ENCODE data around the gene ALG14. TPM values are rescaled to one million over a fixed set of nuclear protein-coding genes. Genes with fewer than 3 reads are reported as not detected.

The ALG14 gene
- total and polyA plus RNA-seq, 2 of the 4 experiments (the other 2 are of a cell fraction): 1.7 to 2.0 TPM

DNA sequence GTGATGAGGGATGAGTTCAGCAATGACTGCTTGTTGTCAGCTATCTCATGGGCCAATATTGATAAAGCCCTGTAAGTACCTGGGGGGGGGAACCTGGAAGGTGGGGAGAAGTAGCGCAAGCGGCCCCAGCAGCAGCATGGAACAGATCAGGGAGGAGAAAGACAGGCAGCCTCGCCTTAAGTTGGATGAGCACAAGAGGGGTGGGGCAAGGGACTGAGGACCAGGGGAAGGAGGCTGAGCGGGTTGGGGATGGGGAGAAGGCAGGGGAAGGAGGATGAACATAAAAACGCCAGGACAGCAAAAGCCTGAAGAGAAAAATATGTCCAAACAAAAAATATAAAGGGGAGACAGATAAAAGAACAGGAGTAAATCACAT, 70.6 kb downstream of the ALG14 start (continued):
- TF ChIP-seq SMC3 (IDR thresholded peaks at IDR 0.05; ENCODE audit: low read depth, low read length): no peak
- TF ChIP-seq NFE2L2 (IDR thresholded peaks at IDR 0.05; ENCODE audit: low read depth, low read length): no peak
- no peak for TF ChIP-seq MXI1 (IDR thresholded peaks at IDR 0.05; ENCODE audit: borderline replicate concordance, low read depth, low read length)
- no peak for TF ChIP-seq POLR2A (IDR thresholded peaks at IDR 0.05; ENCODE audit: low read depth, low read length)
- TF ChIP-seq CEBPB (IDR thresholded peaks at IDR 0.05; ENCODE audit: low read depth, low read length): no peak

DNA sequence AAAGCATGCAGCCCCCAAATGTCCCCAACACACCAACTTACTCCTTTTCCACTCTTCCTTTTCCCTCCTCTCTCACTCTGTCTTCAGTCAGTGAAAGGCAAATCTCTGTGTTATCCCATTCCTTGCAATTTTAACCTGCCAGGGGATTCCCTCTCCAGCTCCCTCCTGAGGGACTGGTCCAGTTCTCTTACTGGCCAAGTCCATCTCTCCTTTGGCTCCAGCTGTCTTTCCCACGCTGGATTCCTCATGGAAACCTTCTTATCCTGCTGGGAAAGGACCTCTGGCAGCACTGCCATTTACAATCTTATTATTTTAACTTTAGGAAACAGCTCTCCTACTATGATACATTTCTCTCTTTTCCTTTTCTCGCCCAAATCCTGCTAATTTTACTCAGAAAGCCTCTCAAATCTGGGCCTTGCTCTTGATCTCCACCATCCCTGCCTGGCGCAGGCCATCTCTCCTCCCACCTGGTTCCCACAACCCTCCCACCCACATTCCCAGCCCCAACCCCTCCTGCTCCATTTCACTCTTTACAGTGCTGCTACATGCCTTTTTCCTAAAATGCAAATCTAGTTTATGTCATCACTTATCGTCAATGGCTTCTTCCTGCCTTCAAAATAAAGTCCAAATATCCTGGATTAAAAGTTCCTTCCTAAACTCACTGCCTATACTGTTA, 73.2 kb downstream of the ALG14 start:
- H3K56ac ChIP-seq (ENCODE audit: extremely low read depth, insufficient read depth, low read length): no peak overlapping the region
- BruUV-seq (replicated peaks): no TSS peak
- no peak overlapping the region for H2AK9ac ChIP-seq (replicated peaks; ENCODE audit: low read depth, low read length, poor library complexity)
- no peaks in the 10 kb centered on the region for H3K27me3 ChIP-seq (ENCODE audit: control insufficient read depth, insufficient read depth, low read length)
- no peak for TF ChIP-seq FOS (IDR thresholded peaks at IDR 0.05; ENCODE audit: low read depth, low read length)
- no peak for TF ChIP-seq POLR2A (IDR thresholded peaks at IDR 0.05; ENCODE audit: low read depth, low read length)
- TF ChIP-seq, protein P1, sequence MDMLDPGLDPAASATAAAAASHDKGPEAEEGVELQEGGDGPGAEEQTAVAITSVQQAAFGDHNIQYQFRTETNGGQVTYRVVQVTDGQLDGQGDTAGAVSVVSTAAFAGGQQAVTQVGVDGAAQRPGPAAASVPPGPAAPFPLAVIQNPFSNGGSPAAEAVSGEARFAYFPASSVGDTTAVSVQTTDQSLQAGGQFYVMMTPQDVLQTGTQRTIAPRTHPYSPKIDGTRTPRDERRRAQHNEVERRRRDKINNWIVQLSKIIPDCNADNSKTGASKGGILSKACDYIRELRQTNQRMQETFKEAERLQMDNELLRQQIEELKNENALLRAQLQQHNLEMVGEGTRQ (IDR thresholded peaks at IDR 0.05; ENCODE audit: low read depth, low read length): no peak
- no peak for TF ChIP-seq MAZ (IDR thresholded peaks at IDR 0.05; ENCODE audit: borderline replicate concordance, low read depth, low read length)
- TF ChIP-seq CEBPB (IDR thresholded peaks at IDR 0.05; ENCODE audit: low read depth, low read length): no peak
- no peak for TF ChIP-seq RFX5 (IDR thresholded peaks at IDR 0.05; ENCODE audit: low read depth, low read length)
- TF ChIP-seq RCOR1 (IDR thresholded peaks at IDR 0.05; ENCODE audit: insufficient replicate concordance, low read length): no peak
- TF ChIP-seq, protein P2, sequence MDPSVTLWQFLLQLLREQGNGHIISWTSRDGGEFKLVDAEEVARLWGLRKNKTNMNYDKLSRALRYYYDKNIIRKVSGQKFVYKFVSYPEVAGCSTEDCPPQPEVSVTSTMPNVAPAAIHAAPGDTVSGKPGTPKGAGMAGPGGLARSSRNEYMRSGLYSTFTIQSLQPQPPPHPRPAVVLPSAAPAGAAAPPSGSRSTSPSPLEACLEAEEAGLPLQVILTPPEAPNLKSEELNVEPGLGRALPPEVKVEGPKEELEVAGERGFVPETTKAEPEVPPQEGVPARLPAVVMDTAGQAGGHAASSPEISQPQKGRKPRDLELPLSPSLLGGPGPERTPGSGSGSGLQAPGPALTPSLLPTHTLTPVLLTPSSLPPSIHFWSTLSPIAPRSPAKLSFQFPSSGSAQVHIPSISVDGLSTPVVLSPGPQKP (IDR thresholded peaks at IDR 0.05; ENCODE audit: borderline replicate concordance, low read depth, low read length): no peak
- TF ChIP-seq BHLHE40 (IDR thresholded peaks at IDR 0.05; ENCODE audit: low read depth, low read length): no peak
- TF ChIP-seq, protein P3, sequence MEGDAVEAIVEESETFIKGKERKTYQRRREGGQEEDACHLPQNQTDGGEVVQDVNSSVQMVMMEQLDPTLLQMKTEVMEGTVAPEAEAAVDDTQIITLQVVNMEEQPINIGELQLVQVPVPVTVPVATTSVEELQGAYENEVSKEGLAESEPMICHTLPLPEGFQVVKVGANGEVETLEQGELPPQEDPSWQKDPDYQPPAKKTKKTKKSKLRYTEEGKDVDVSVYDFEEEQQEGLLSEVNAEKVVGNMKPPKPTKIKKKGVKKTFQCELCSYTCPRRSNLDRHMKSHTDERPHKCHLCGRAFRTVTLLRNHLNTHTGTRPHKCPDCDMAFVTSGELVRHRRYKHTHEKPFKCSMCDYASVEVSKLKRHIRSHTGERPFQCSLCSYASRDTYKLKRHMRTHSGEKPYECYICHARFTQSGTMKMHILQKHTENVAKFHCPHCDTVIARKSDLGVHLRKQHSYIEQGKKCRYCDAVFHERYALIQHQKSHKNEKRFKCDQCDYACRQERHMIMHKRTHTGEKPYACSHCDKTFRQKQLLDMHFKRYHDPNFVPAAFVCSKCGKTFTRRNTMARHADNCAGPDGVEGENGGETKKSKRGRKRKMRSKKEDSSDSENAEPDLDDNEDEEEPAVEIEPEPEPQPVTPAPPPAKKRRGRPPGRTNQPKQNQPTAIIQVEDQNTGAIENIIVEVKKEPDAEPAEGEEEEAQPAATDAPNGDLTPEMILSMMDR (conservative IDR thresholded peaks at IDR 0.05; ENCODE audit: low read depth, low read length): no peak
- POLR2A ChIA-PET (ENCODE audit: unreplicated experiment): no interaction called here
- no peak overlapping the region for H3K9ac ChIP-seq (ENCODE audit: low read depth, low read length)
- no peak overlapping the region for H2AFZ ChIP-seq (replicated peaks; ENCODE audit: low read length, poor library complexity)
- no peak for ATAC-seq (ENCODE audit: low read depth)
- no peaks in the 10 kb centered on the region for H3K36me3 ChIP-seq (ENCODE audit: control insufficient read depth, insufficient read depth, low read length)
- no peak overlapping the region for H3K23ac ChIP-seq (ENCODE audit: low read depth, low read length)
- no peak overlapping the region for H4K91ac ChIP-seq (ENCODE audit: insufficient read depth, low read depth, low read length)
- dilution Hi-C loops (cut with HindIII; ENCODE audit: low sequenced_read_pairs, unreplicated experiment) (no loop called here), in situ Hi-C loops (cut with MboI; ENCODE audit: low sequenced_read_pairs) (no loop called here), intact Hi-C loops (cut with micrococcal nuclease) (no loop called here)
- H3K27ac ChIP-seq (ENCODE audit: insufficient read depth, low read length): no peak overlapping the region
- no peak overlapping the region for H2AK5ac ChIP-seq (ENCODE audit: low read depth, low read length)
- no peak overlapping the region for H2BK120ac ChIP-seq (ENCODE audit: low read depth, low read length)
- no peak overlapping the region for H3K4ac ChIP-seq (ENCODE audit: low read depth, low read length)
- H2BK20ac ChIP-seq (ENCODE audit: low read depth, low read length): no peak overlapping the region
- H3K9me3 ChIP-seq (ENCODE audit: control insufficient read depth, insufficient read depth, low read length): no peaks in the 10 kb centered on the region
- DNase-seq: no peak
- 97% methylated on average over 3 of the region's 4 CpGs; no CpG with 5 or more reads in 1 of the 2 experiments for WGBS, 2 experiments (ENCODE audit: extremely low coverage in 2 of 2, insufficient read length in 1 of 2)
- H3K4me2 ChIP-seq (ENCODE audit: low read depth, low read length): no peak overlapping the region
- H4K8ac ChIP-seq (ENCODE audit: low read depth in 2 of 2, low read length in 2 of 2): no peak overlapping the region
- H3K9me1 ChIP-seq (ENCODE audit: insufficient read depth, low read length): peaks cover 6% of the 10 kb centered on the region; the same call in 1 of the 2 replicates
- no peaks in the 10 kb centered on the region; a peak in 1 of 4 replicates for H3K79me1 ChIP-seq (ENCODE audit: low read depth in 1 of 2, low read length in 2 of 2)
- H3K14ac ChIP-seq (replicated peaks; ENCODE audit: low read depth, low read length): no peak overlapping the region
- CTCF ChIA-PET: interaction anchor here (0.8 to 1.1 kb wide), 2 partner anchors 25 to 44 kb away, joined by 4 to 6 read pairs; no protein-coding TSS in a partner anchor
- H3K4me3 ChIP-seq (ENCODE audit: insufficient read depth, low read depth, low read length): no peak overlapping the region
- peaks cover 9% of the 10 kb centered on the region for H3K4me1 ChIP-seq (ENCODE audit: control insufficient read depth, insufficient read depth, low read length)
- H4K20me1 ChIP-seq (ENCODE audit: insufficient read depth, low read length): no peaks in the 10 kb centered on the region
- no peak overlapping the region for H2BK5ac ChIP-seq (ENCODE audit: low read depth, low read length, poor library complexity, severe bottlenecking)
- no peak overlapping the region for H3K18ac ChIP-seq (ENCODE audit: low read depth, low read length)
- H4K5ac ChIP-seq (ENCODE audit: low read depth, low read length): no peak overlapping the region
- H2BK15ac ChIP-seq (ENCODE audit: low read depth, low read length): no peak overlapping the region
